HCT116 (cell line): ENCODE measurements around the gene DHRS7C. TPM values are rescaled to one million over a fixed set of nuclear protein-coding genes. Genes with fewer than 3 reads are reported as not detected.

Source experiments
- ATAC-seq: fragments of 200-7000 bp; cut with Tn5 transposase; 2 replicates; pipeline ENCODE4 v1.9.1; 2020; ENCODE audit warnings: mild to moderate bottlenecking, moderate library complexity
- BruUV-seq: library from RNA; stranded (reverse); fragments of 400-500 nt; replicated peaks from 2 replicates; lab custom pipeline; 2021; lab: Mats Ljungman, UMichigan
- CTCF ChIA-PET: fragments of 300-600 bp; sonication (Branson Sonifier 250); formaldehyde crosslinking; loops from one replicate; lab custom pipeline; 2021; ENCODE audit warnings: antibody characterized with exemption; lab: Charles Lee
- POLR2A ChIA-PET: fragments of 300-600, 350-600 bp; sonication (Branson Sonifier 250); formaldehyde crosslinking; loops from one replicate; lab custom pipeline; 2021; ENCODE audit warnings: antibody characterized with exemption; lab: Charles Lee
- RAD21 ChIA-PET, 2 experiments: fragments of 300-600 bp; sonication (Branson Sonifier 250); formaldehyde crosslinking; loops; one replicate each; lab custom pipeline; 2023; ENCODE audit warnings: low total read pairs in 2 of 2; ENCODE audit not compliant: uncharacterized antibody in 2 of 2, unreplicated experiment in 2 of 2, low non-redundant PET in 1 of 2; lab: Charles Lee
- DNase-seq: peaks from one replicate; pipeline ENCODE4 v3.0.0-alpha.2; 2010; ENCODE audit warnings: low read depth, low spot score
- H2AFZ ChIP-seq: fragments of 200-600 bp; shearing (Covaris generic), sonication (generic); 2 replicates; pipeline ENCODE4 v1.6.1; 2017; ENCODE audit warnings: low read depth, mixed run types, mixed read lengths, antibody characterized with exemption, low read length; ENCODE audit not compliant: poor library complexity, severe bottlenecking
- H3K27ac ChIP-seq: 2 replicates; pipeline ENCODE4 v1.5.1; 2012; ENCODE audit warnings: low read depth, low read length
- H3K27me3 ChIP-seq: fragments of 200-600 bp; sonication (generic); 2 replicates; pipeline ENCODE4 v1.6.1; 2016; ENCODE audit warnings: mixed run types, low read length, mixed read lengths; ENCODE audit not compliant: insufficient read depth
- H3K36me3 ChIP-seq, 2 experiments: fragments of 200-500 bp in 1 of 2; fragments of 200-600 bp in 1 of 2; sonication (Bioruptor generic) in 1 of 2; sonication (generic) in 1 of 2; 2 replicates each; pipeline versions ENCODE4 v1.5.1 to v1.6.1; 2014 to 2016; ENCODE audit warnings: low read length in 2 of 2, inconsistent platforms in 1 of 2, mixed read lengths in 1 of 2, mixed run types in 1 of 2; ENCODE audit not compliant: insufficient read depth in 2 of 2, control insufficient read depth in 1 of 2
- H3K4me1 ChIP-seq, 2 experiments: fragments of 200-600 bp in 1 of 2; sonication (generic) in 1 of 2; 2 replicates each; pipeline versions ENCODE4 v1.5.1 to v1.6.1; 2012 to 2017; ENCODE audit warnings: low read length in 2 of 2, inconsistent platforms in 1 of 2, mild to moderate bottlenecking in 1 of 2, mixed read lengths in 1 of 2, mixed run types in 1 of 2, moderate library complexity in 1 of 2; ENCODE audit not compliant: insufficient read depth in 2 of 2, control insufficient read depth in 1 of 2
- H3K4me2 ChIP-seq: fragments of 200-600 bp; sonication (generic); 2 replicates; pipeline ENCODE4 v1.6.1; 2017; ENCODE audit warnings: mixed run types, low read length, mixed read lengths
- H3K4me3 ChIP-seq, 2 experiments: fragments of 200-600 bp in 1 of 2; sonication (generic) in 1 of 2; replicated peaks in 1 of 2; 2 replicates each; pipeline ENCODE4 v1.5.1; 2011 to 2016; ENCODE audit warnings: low read length in 2 of 2, control low read depth in 1 of 2, low read depth in 1 of 2, mild to moderate bottlenecking in 1 of 2, mixed read lengths in 1 of 2, mixed run types in 1 of 2
- H3K79me2 ChIP-seq: fragments of 200-600 bp; sonication (generic); 2 replicates; pipeline ENCODE4 v1.6.1; 2017; ENCODE audit warnings: mild to moderate bottlenecking, mixed run types, low read length, moderate library complexity, mixed read lengths; ENCODE audit not compliant: insufficient read depth
- H3K9ac ChIP-seq: fragments of 200-600 bp; sonication (generic); 2 replicates; pipeline ENCODE4 v1.6.1; 2016; ENCODE audit warnings: low read length, mixed read lengths
- H3K9me2 ChIP-seq: fragments of 200-600 bp; sonication (generic), shearing (Covaris generic); 2 replicates; pipeline ENCODE4 v1.6.1; 2017; ENCODE audit warnings: mixed run types, mild to moderate bottlenecking, moderate library complexity; ENCODE audit not compliant: insufficient read depth
- H3K9me3 ChIP-seq, 2 experiments: fragments of 200-500 bp in 1 of 2; fragments of 200-600 bp in 1 of 2; sonication (Bioruptor generic) in 1 of 2; sonication (generic) in 1 of 2; 2 replicates each; pipeline ENCODE4 v1.6.1; 2014 to 2017; ENCODE audit warnings: low read length in 2 of 2, mixed read lengths in 2 of 2, inconsistent platforms in 1 of 2, low read depth in 1 of 2, mild to moderate bottlenecking in 1 of 2, mixed run types in 1 of 2, moderate library complexity in 1 of 2; ENCODE audit not compliant: control insufficient read depth in 1 of 2, insufficient read depth in 1 of 2
- H4K20me1 ChIP-seq: fragments of 200-600 bp; sonication (generic), shearing (Covaris generic); 2 replicates; pipeline ENCODE4 v1.6.1; 2017; ENCODE audit warnings: mixed run types, mild to moderate bottlenecking, moderate library complexity; ENCODE audit not compliant: insufficient read depth
- CTCF ChIP-seq, 3 experiments: fragments of 200-600 bp in 1 of 3; sonication (generic) in 1 of 3; IDR thresholded peaks in 2 of 3; conservative IDR thresholded peaks in 1 of 3; 2 replicates each; pipeline ENCODE4 v1.5.1; 2012 to 2017; ENCODE audit warnings: low read depth in 2 of 3, low read length in 2 of 3, antibody characterized with exemption in 1 of 3, borderline replicate concordance in 1 of 3, control low read depth in 1 of 3, mild to moderate bottlenecking in 1 of 3, mixed read lengths in 1 of 3, mixed run types in 1 of 3, moderate library complexity in 1 of 3; ENCODE audit not compliant: insufficient read depth in 1 of 3
- EGR1 ChIP-seq: IDR thresholded peaks from 2 replicates; pipeline ENCODE4 v1.6.1; 2012; ENCODE audit warnings: low read depth
- EZH2 ChIP-seq: fragments of 200-600 bp; sonication (generic); IDR thresholded peaks from 2 replicates; pipeline ENCODE4 v1.6.1; 2017; ENCODE audit warnings: antibody characterized with exemption, mixed run types
- FOSL1 ChIP-seq: IDR thresholded peaks from 2 replicates; pipeline ENCODE4 v1.6.1; 2012; ENCODE audit warnings: low read depth
- POLR2A ChIP-seq: IDR thresholded peaks from 2 replicates; pipeline ENCODE4 v1.7.0; 2011; ENCODE audit warnings: borderline replicate concordance; ENCODE audit not compliant: insufficient read depth, insufficient read length; ENCODE audit errors: extremely low read depth
- RAD21 ChIP-seq: IDR thresholded peaks from 2 replicates; pipeline ENCODE4 v1.6.1; 2012; ENCODE audit warnings: low read depth, mild to moderate bottlenecking
- REST ChIP-seq: IDR thresholded peaks from 2 replicates; pipeline ENCODE4 v1.6.1; 2012; ENCODE audit warnings: low read depth
- ZFX ChIP-seq: fragments of 450-650 bp; IDR thresholded peaks from 2 replicates; pipeline ENCODE4 v1.6.1; 2017
- ZNF274 ChIP-seq: fragments of 200-500 bp; sonication (Bioruptor generic); IDR thresholded peaks from 2 replicates; pipeline ENCODE4 v1.6.1; 2014; ENCODE audit warnings: mild to moderate bottlenecking, low read depth, low read length, inconsistent platforms
- intact Hi-C: fragments of 100-400 bp; cut with micrococcal nuclease; formaldehyde crosslinking; loops from 2 replicates; pipeline ENCODE4 v1.10.0; 2022
- total RNA-seq: library from RNA; stranded (reverse); gene quantifications from one replicate; pipeline ENCODE4 v1.2.1, GENCODE V29; 2021; ENCODE audit not compliant: unreplicated experiment

DHRS7C gene
- total RNA-seq, 1 experiment from 2014 or later = not detected

GRCh38 chr17:9729034-9729650, 62.2 kb downstream of the DHRS7C start:
- H3K36me3 ChIP-seq = no peaks in the 10 kb centered on the region; a peak in 1 of 4 replicates
- DNase-seq (peak; percentile 23), ATAC-seq (peak; percentile 58; the same call in 1 of the 2 replicates)
- H3K79me2 ChIP-seq = no peaks in the 10 kb centered on the region
- TF ChIP-seq CTCF (IDR thresholded peaks at IDR 0.05 in 2 of 3, conservative IDR thresholded peaks at IDR 0.05 in 1 of 3; ENCODE audit: borderline replicate concordance in 1 of 3, insufficient read depth in 1 of 3, low read depth in 2 of 3, low read length in 2 of 3) = peak; percentile 77 to 97 (median 95)
- TF ChIP-seq EGR1 = no peak
- TF ChIP-seq RAD21 = peak; percentile 85
- H3K4me2 ChIP-seq = no peak overlapping the region
- H2AFZ ChIP-seq = no peak overlapping the region
- peaks cover 3 to 9% of the 10 kb centered on the region in 2 experiments; a peak in 2 of 4 replicates for H3K4me1 ChIP-seq
- no peak overlapping the region for H3K27ac ChIP-seq
- CTCF ChIA-PET = interaction anchor here (0.7 to 1.8 kb wide), 5 partner anchors 12 to 200 kb away, joined by 3 to 11 read pairs (median 5); no protein-coding TSS in a partner anchor
- H3K9me2 ChIP-seq = no peaks in the 10 kb centered on the region
- H3K27me3 ChIP-seq = no peaks in the 10 kb centered on the region
- POLR2A ChIA-PET = no interaction called here
- no peaks in the 10 kb centered on the region for H3K9me3 ChIP-seq
- RAD21 ChIA-PET = interaction anchor here in 1 of 2 experiments (0.6 to 0.7 kb wide), 2 partner anchors 89 to 200 kb away, joined by 3 to 4 read pairs; no protein-coding TSS in a partner anchor
- H3K9ac ChIP-seq = no peak overlapping the region
- BruUV-seq = no TSS peak
- H3K4me3 ChIP-seq = no peak overlapping the region
- H4K20me1 ChIP-seq = no peaks in the 10 kb centered on the region
- intact Hi-C loops = loop anchor here (1.0 kb wide), 2 partner anchors 39 to 195 kb away; no protein-coding TSS in a partner anchor

GRCh38 chr17:9728564-9728963, 62.8 kb downstream of the DHRS7C start:
- DNase-seq (no peak), ATAC-seq (no peak)
- Histone ChIP-seq H3K9me3 (no peaks in the 10 kb centered on the region), H3K79me2 (no peaks in the 10 kb centered on the region), H3K36me3 (no peaks in the 10 kb centered on the region; a peak in 1 of 4 replicates), H3K27me3 (no peaks in the 10 kb centered on the region), H3K9ac (no peak overlapping the region), H2AFZ (no peak overlapping the region), H3K27ac (no peak overlapping the region), H3K4me3 (no peak overlapping the region), H4K20me1 (no peaks in the 10 kb centered on the region), H3K4me1 (peaks cover 3 to 9% of the 10 kb centered on the region in 2 experiments; a peak in 2 of 4 replicates), H3K9me2 (no peaks in the 10 kb centered on the region), H3K4me2 (no peak overlapping the region)
- CTCF ChIA-PET = interaction anchor here (0.7 to 1.8 kb wide), 7 partner anchors 11 to 200 kb away, joined by 3 to 10 read pairs (median 4); no protein-coding TSS in a partner anchor
- no TSS peak for BruUV-seq
- RAD21 ChIA-PET = interaction anchor here in 1 of 2 experiments (0.6 to 0.7 kb wide), 2 partner anchors 89 to 200 kb away, joined by 3 to 4 read pairs; no protein-coding TSS in a partner anchor
- intact Hi-C loops = no loop called here
- POLR2A ChIA-PET = no interaction called here
- TF ChIP-seq FOSL1 (no peak), EZH2 (no peak), POLR2A (no peak), EGR1 (no peak), REST (no peak), CTCF (IDR thresholded peaks at IDR 0.05 in 2 of 3, conservative IDR thresholded peaks at IDR 0.05 in 1 of 3; ENCODE audit: borderline replicate concordance in 1 of 3, insufficient read depth in 1 of 3, low read depth in 2 of 3, low read length in 2 of 3) (no peak), ZFX (no peak), ZNF274 (no peak)
